Gastroesophageal sphincter (tissue), 4 donors: ENCODE data around the gene CAMK1G. TPM values are rescaled to one million over a fixed set of nuclear protein-coding genes. Genes with fewer than 3 reads are reported as not detected.

Experiments
- ATAC-seq: fragments of 150-250 bp; one replicate; pipeline ENCODE4 v1.9.1; 2016; ENCODE audit warnings: mild to moderate bottlenecking, moderate library complexity
- H3K27ac ChIP-seq, 4 donors: fragments of 200-600 bp; sonication (generic) in 3 of 4; 1 replicate in 3 of 4; 2 replicates in 1 of 4; pipeline ENCODE4 v1.5.1; 2016 to 2019
- H3K27me3 ChIP-seq: fragments of 200-600 bp; sonication (generic); one replicate; pipeline ENCODE4 v1.5.1; 2019
- H3K36me3 ChIP-seq, 2 donors: fragments of 200-600 bp; sonication (generic); one replicate each; pipeline ENCODE4 v1.5.1; 2019; ENCODE audit warnings: control low read depth in 1 of 2
- H3K4me1 ChIP-seq, 3 donors: fragments of 200-600 bp; sonication (generic); 1 replicate in 2 of 3; 2 replicates in 1 of 3; pipeline ENCODE4 v1.5.1; 2016 to 2019; ENCODE audit warnings: control low read depth in 2 of 3
- H3K4me3 ChIP-seq, 2 donors: fragments of 200-600 bp; sonication (generic); one replicate each; pipeline ENCODE4 v1.5.1; 2019; ENCODE audit warnings: mild to moderate bottlenecking in 1 of 2, moderate library complexity in 1 of 2
- H3K9me3 ChIP-seq, 3 donors: fragments of 200-600 bp; sonication (generic); one replicate each; pipeline ENCODE4 v1.5.1; 2017 to 2019; ENCODE audit warnings: control low read depth in 2 of 3
- EP300 ChIP-seq: sonication (generic); formaldehyde crosslinking; IDR thresholded peaks from one replicate; pipeline ENCODE4 v1.6.1; 2017; ENCODE audit warnings: antibody characterized with exemption, mild to moderate bottlenecking
- POLR2A ChIP-seq, 2 donors: fragments of 450-650 bp; IDR thresholded peaks; one replicate each; pipeline ENCODE4 v1.6.1; 2017; ENCODE audit warnings: antibody characterized with exemption in 2 of 2, mild to moderate bottlenecking in 2 of 2, moderate library complexity in 1 of 2
- POLR2AphosphoS5 ChIP-seq: sonication (generic); formaldehyde crosslinking; IDR thresholded peaks from one replicate; pipeline ENCODE4 v1.6.1; 2017; ENCODE audit warnings: antibody characterized with exemption
- WGBS, 2 donors: methylation state at CpG; one replicate each; pipeline ENCODE4 v1.1.5; 2018; ENCODE audit warnings: low coverage in 1 of 2; 5-methylcytosine and 5-hydroxymethylcytosine counted together
- total RNA-seq, 4 donors: library from RNA; depleted of rRNA; stranded (reverse); fragments of >200 nt; gene quantifications; one replicate each; pipeline ENCODE4 v1.1.0, GENCODE V29; 2016
- TF ChIP-seq, protein P1 (sequence below), 4 experiments: fragments of 200-600 bp in 2 of 4; fragments of 450-650 bp in 2 of 4; sonication (generic) in 1 of 4; IDR thresholded peaks; one replicate each; pipeline ENCODE4 v1.5.1; 2017 to 2019; ENCODE audit warnings: antibody characterized with exemption in 4 of 4, mild to moderate bottlenecking in 2 of 4, moderate library complexity in 2 of 4

The CAMK1G gene
- total RNA-seq, 4 donors from 2014 or later: 0.19 to 6.8 (median 0.84) TPM

DNA sequence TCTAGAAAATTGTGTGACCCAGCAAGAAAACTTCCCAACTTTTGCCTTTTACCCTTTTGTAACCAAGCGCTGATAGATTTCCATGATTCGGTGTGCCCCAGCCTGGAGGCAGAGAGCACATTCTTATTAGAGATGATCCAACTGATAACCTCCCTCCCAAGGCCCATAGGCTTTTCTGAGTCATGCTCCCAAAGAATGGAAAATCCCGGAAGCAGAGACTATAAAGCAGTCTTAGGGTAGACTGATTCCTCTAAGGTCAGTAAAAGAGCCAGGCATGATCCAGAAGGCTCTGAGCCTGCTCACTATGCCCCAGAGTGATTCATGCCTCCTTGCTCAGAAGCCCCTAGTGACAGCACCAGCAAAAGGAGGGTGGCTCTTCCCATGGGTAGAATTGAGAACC, 4.3 kb downstream of the CAMK1G start:
- WGBS, 2 donors: no CpG with 5 or more reads among the region's 3 CpGs
- no peak overlapping the region for H3K27ac ChIP-seq
- no peak for ATAC-seq
- peaks cover 0 to 11% (median 7%) of the 10 kb centered on the region in 3 donors for H3K4me1 ChIP-seq
- H3K27me3 ChIP-seq: peaks cover 40% of the 10 kb centered on the region
- H3K4me3 ChIP-seq: no peak overlapping the region
- no peaks in the 10 kb centered on the region for H3K9me3 ChIP-seq
- TF ChIP-seq, protein P1, sequence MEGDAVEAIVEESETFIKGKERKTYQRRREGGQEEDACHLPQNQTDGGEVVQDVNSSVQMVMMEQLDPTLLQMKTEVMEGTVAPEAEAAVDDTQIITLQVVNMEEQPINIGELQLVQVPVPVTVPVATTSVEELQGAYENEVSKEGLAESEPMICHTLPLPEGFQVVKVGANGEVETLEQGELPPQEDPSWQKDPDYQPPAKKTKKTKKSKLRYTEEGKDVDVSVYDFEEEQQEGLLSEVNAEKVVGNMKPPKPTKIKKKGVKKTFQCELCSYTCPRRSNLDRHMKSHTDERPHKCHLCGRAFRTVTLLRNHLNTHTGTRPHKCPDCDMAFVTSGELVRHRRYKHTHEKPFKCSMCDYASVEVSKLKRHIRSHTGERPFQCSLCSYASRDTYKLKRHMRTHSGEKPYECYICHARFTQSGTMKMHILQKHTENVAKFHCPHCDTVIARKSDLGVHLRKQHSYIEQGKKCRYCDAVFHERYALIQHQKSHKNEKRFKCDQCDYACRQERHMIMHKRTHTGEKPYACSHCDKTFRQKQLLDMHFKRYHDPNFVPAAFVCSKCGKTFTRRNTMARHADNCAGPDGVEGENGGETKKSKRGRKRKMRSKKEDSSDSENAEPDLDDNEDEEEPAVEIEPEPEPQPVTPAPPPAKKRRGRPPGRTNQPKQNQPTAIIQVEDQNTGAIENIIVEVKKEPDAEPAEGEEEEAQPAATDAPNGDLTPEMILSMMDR (IDR thresholded peaks at IDR 0.05): no peak
- TF ChIP-seq POLR2A (IDR thresholded peaks at IDR 0.05) (no peak), POLR2AphosphoS5 (no peak), EP300 (no peak)
- no peaks in the 10 kb centered on the region for H3K36me3 ChIP-seq

DNA sequence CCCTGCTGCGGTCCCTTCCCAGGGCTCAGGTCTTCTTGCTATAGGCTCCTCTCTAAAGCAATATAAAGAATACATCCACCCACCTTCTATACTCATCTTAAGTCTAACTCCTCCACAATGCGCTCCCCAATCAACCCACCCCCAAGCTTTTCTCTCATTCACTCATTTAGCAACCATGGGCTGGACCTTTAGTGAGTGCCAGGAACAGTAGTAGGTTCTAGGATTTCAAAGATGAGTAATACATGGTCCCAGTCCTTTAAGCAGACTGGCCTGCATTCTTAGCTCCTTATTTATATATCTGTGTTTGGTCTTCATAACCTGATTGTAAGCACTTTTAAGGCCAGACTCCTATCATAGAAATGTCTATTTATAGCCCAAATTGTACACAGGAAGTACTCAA, 5.9 kb downstream of the CAMK1G start:
- H3K9me3 ChIP-seq: no peaks in the 10 kb centered on the region
- no peak overlapping the region for H3K27ac ChIP-seq
- no peaks in the 10 kb centered on the region for H3K36me3 ChIP-seq
- 100% methylated on average over 2 of the region's 2 CpGs; no CpG with 5 or more reads in 1 of the 2 donors for WGBS, 2 donors
- ATAC-seq: no peak
- no peak overlapping the region for H3K4me3 ChIP-seq
- peaks cover 23% of the 10 kb centered on the region for H3K27me3 ChIP-seq
- no peak for TF ChIP-seq POLR2AphosphoS5
- TF ChIP-seq, protein P1 (IDR thresholded peaks at IDR 0.05): no peak
- TF ChIP-seq EP300: no peak
- no peak for TF ChIP-seq POLR2A (IDR thresholded peaks at IDR 0.05)
- H3K4me1 ChIP-seq: peaks cover 0 to 11% (median 7%) of the 10 kb centered on the region in 3 donors

DNA sequence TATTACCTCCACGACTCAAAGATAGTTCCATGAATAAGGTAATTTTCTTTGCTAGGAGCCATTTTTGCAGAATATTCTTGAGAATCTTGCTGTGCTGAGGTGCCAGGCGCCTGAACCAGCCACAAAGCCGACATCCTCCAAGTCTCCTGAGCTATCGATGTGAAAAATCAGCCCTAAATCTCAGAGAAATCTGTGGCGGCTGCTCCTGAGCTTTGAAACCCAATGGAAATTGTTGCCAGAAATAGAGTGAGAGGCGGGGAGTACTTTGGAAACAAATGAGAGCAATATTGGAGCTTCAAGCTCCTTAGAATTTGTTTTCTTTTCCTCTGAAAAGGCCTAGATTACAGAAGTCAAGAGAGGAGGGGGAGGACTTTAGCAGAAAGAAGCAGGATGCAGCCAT, 6.3 kb downstream of the CAMK1G start:
- Histone ChIP-seq H3K4me3 (no peak overlapping the region), H3K4me1 (peaks cover 0 to 11% (median 7%) of the 10 kb centered on the region in 3 donors), H3K27ac (no peak overlapping the region), H3K27me3 (peaks cover 19% of the 10 kb centered on the region), H3K9me3 (no peaks in the 10 kb centered on the region), H3K36me3 (no peaks in the 10 kb centered on the region)
- no peak for ATAC-seq
- WGBS, 2 donors: 74 to 89% methylated on average over 2 to 6 of the region's 6 CpGs
- no peak for TF ChIP-seq POLR2AphosphoS5
- TF ChIP-seq POLR2A (IDR thresholded peaks at IDR 0.05): no peak
- TF ChIP-seq EP300: no peak
- TF ChIP-seq, protein P1 (IDR thresholded peaks at IDR 0.05): no peak

DNA sequence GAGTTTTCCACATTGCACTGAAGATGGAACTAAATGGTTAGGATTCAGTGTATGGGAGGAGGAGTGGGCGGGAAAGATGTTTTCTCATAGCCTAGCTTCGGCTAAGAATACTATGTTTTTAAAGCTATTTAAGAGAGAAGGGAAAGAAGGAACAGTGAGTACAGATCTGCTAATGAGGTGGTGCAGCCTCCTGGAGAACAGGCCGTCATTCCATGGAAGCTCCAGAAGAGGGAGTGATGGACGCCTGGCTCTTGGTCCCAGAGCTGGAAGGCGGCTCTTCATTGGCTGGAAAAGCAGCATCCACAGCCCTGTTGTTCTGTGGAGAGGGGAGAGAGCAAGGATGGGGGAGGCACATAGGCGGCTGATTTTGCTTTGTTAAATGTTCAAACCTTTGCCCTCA, 6.9 kb downstream of the CAMK1G start:
- no peak overlapping the region for H3K4me3 ChIP-seq
- ATAC-seq: no peak
- no peaks in the 10 kb centered on the region for H3K9me3 ChIP-seq
- 59% methylated on average over 5 of the region's 6 CpGs; no CpG with 5 or more reads in 1 of the 2 donors for WGBS, 2 donors
- peaks cover 0 to 7% (median 5%) of the 10 kb centered on the region in 3 donors for H3K4me1 ChIP-seq
- H3K27me3 ChIP-seq: peaks cover 14% of the 10 kb centered on the region
- H3K36me3 ChIP-seq: no peaks in the 10 kb centered on the region
- TF ChIP-seq POLR2AphosphoS5: no peak
- TF ChIP-seq POLR2A (IDR thresholded peaks at IDR 0.05): no peak
- TF ChIP-seq EP300: no peak
- TF ChIP-seq, protein P1 (IDR thresholded peaks at IDR 0.05): peak in 1 of 4 experiments; percentile 31
- H3K27ac ChIP-seq: no peak overlapping the region

DNA sequence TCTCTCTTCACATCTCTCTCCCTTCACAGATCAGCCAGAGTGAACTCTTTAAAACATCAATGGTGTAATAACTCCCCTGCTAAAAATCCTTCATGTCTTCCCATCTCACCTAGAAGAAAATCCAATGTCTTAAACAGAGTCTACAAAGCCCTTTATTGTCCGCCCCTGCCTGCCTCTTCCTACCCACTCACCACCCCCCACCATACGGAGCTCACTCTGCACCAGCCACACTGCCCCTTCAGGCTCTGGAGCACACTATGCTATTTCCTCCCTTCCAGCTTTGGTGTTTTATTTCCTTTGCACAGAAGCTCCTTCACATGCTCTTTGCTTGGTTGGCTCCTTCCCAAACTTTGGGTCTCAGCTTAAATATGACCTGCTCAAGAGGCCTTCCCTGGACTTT, 10.2 kb downstream of the CAMK1G start:
- ATAC-seq: no peak
- Histone ChIP-seq H3K27ac (no peak overlapping the region), H3K36me3 (no peaks in the 10 kb centered on the region), H3K27me3 (peaks cover 11% of the 10 kb centered on the region), H3K4me1 (no peaks in the 10 kb centered on the region), H3K9me3 (no peaks in the 10 kb centered on the region), H3K4me3 (no peak overlapping the region)
- WGBS, 2 donors: 45 to 50% methylated on average over 2 of the region's 2 CpGs
- TF ChIP-seq POLR2AphosphoS5 (no peak), EP300 (no peak), POLR2A (IDR thresholded peaks at IDR 0.05) (no peak)
- TF ChIP-seq, protein P1 (IDR thresholded peaks at IDR 0.05): no peak
